Endothelial cell (in vitro differentiated cells): ENCODE results near the gene RRAS2. TPM values are rescaled to one million over a fixed set of nuclear protein-coding genes. Genes with fewer than 3 reads are reported as not detected.
"Not testable (repeated sequence)": the region's sequence is repeated elsewhere in the genome, so short reads cannot be mapped to it uniquely, and the experiment has no call there.

Experiments
- DNase-seq: peaks from one replicate; pipeline ENCODE4 v3.0.0; 2021; ENCODE audit warnings: low spot score
- H3K27ac Mint-ChIP-seq: one replicate; pipeline ENCODE4 v1.8.0; 2021; ENCODE audit warnings: mixed read lengths, inconsistent platforms; ENCODE audit not compliant: unreplicated experiment
- H3K27me3 Mint-ChIP-seq: one replicate; pipeline ENCODE4 v1.8.0; 2021; ENCODE audit warnings: mild to moderate bottlenecking, moderate library complexity, mixed read lengths, inconsistent platforms; ENCODE audit not compliant: unreplicated experiment
- H3K36me3 Mint-ChIP-seq: one replicate; pipeline ENCODE4 v1.8.0; 2021; ENCODE audit warnings: mild to moderate bottlenecking, low read depth, mixed read lengths, inconsistent platforms; ENCODE audit not compliant: unreplicated experiment
- H3K4me1 Mint-ChIP-seq: one replicate; pipeline ENCODE4 v1.8.0; 2021; ENCODE audit warnings: mild to moderate bottlenecking, mixed read lengths, inconsistent platforms; ENCODE audit not compliant: unreplicated experiment
- H3K4me3 Mint-ChIP-seq: one replicate; pipeline ENCODE4 v1.8.0; 2021; ENCODE audit warnings: mild to moderate bottlenecking, mixed read lengths, inconsistent platforms; ENCODE audit not compliant: unreplicated experiment
- H3K9me3 Mint-ChIP-seq: one replicate; pipeline ENCODE4 v1.8.0; 2021; ENCODE audit warnings: mixed read lengths, inconsistent platforms; ENCODE audit not compliant: unreplicated experiment
- CTCF ChIP-seq: fragments of 200-600 bp; sonication (generic); IDR thresholded peaks from one replicate; pipeline ENCODE4 v1.5.0; 2021; ENCODE audit warnings: antibody characterized with exemption; ENCODE audit not compliant: unreplicated experiment
- total RNA-seq: library from RNA; stranded (reverse); fragmentation: NEBNext Ultra II Directional; extraction: Animal tissue kit (Norgen Biotek cat#: 25700); gene quantifications from one replicate; pipeline ENCODE4 v1.2.1, GENCODE V29; 2021; ENCODE audit not compliant: unreplicated experiment

RRAS2 gene
- total RNA-seq, 1 donor from 2014 or later = 59.6 TPM

GRCh38 chr11:14253421-14253820, 105.6 kb downstream of the RRAS2 start:
- H3K9me3 Mint-ChIP-seq = no peaks in the 10 kb centered on the region
- peaks cover 32% of the 10 kb centered on the region for H3K36me3 Mint-ChIP-seq
- H3K4me3 Mint-ChIP-seq = no peak overlapping the region
- peaks cover 2% of the 10 kb centered on the region for H3K27me3 Mint-ChIP-seq
- no peak for TF ChIP-seq CTCF
- no peak overlapping the region for H3K27ac Mint-ChIP-seq
- H3K4me1 Mint-ChIP-seq = peaks cover 10% of the 10 kb centered on the region
- no peak for DNase-seq

GRCh38 chr11:14252501-14252900, 106.5 kb downstream of the RRAS2 start:
- H3K36me3 Mint-ChIP-seq = peaks cover 32% of the 10 kb centered on the region
- H3K9me3 Mint-ChIP-seq, H3K4me3 Mint-ChIP-seq: not testable (repeated sequence)

GRCh38 chr11:14251754-14252153, 107.2 kb downstream of the RRAS2 start:
- TF ChIP-seq CTCF = no peak
- no peak overlapping the region for H3K4me3 Mint-ChIP-seq
- peaks cover 22% of the 10 kb centered on the region for H3K4me1 Mint-ChIP-seq
- no peak overlapping the region for H3K27ac Mint-ChIP-seq
- DNase-seq = no peak
- H3K9me3 Mint-ChIP-seq = no peaks in the 10 kb centered on the region
- H3K27me3 Mint-ChIP-seq = peaks cover under 1% of the 10 kb centered on the region
- peaks cover 27% of the 10 kb centered on the region for H3K36me3 Mint-ChIP-seq

More at GRCh38 chr11:14252501-14252900, 106.5 kb downstream of the RRAS2 start:
- not testable (repeated sequence) for H3K27ac Mint-ChIP-seq, H3K27me3 Mint-ChIP-seq, DNase-seq
- H3K4me1 Mint-ChIP-seq = peaks cover 19% of the 10 kb centered on the region

GRCh38 chr11:14249121-14249963, 109.6 kb downstream of the RRAS2 start:
- peaks cover 14% of the 10 kb centered on the region for H3K36me3 Mint-ChIP-seq
- no peaks in the 10 kb centered on the region for H3K27me3 Mint-ChIP-seq
- peak; percentile 99 for TF ChIP-seq CTCF
- peak; percentile 66 for DNase-seq
- H3K4me3 Mint-ChIP-seq = no peak overlapping the region
- no peak overlapping the region for H3K27ac Mint-ChIP-seq
- peaks cover 22% of the 10 kb centered on the region for H3K4me1 Mint-ChIP-seq
- no peaks in the 10 kb centered on the region for H3K9me3 Mint-ChIP-seq

GRCh38 chr11:14248580-14248981, 110.4 kb downstream of the RRAS2 start:
- TF ChIP-seq CTCF = no peak
- Mint-ChIP-seq H3K27ac (no peak overlapping the region), H3K36me3 (peaks cover 12% of the 10 kb centered on the region), H3K27me3 (no peaks in the 10 kb centered on the region), H3K4me1 (peaks cover 22% of the 10 kb centered on the region), H3K9me3 (no peaks in the 10 kb centered on the region), H3K4me3 (peak overlapping the region; percentile 18)
- DNase-seq = peak; percentile 26
